NCI-H345 treated with DMSO at 0.1 percent for 48 hours (cell line): ENCODE data around the gene TPPP2.
A peak's percentile ranks its signal among the peaks of the same experiment; 100 is the strongest.
"Not testable (repeated sequence)": the region's sequence is repeated elsewhere in the genome, so short reads cannot be mapped to it uniquely, and the experiment has no call there.

Source experiments
- DNase-seq: peaks from one replicate; lab custom pipeline; 2025; ENCODE audit not compliant: unreplicated experiment; lab: John Stamatoyannopoulos, UW

Gene TPPP2

DNA sequence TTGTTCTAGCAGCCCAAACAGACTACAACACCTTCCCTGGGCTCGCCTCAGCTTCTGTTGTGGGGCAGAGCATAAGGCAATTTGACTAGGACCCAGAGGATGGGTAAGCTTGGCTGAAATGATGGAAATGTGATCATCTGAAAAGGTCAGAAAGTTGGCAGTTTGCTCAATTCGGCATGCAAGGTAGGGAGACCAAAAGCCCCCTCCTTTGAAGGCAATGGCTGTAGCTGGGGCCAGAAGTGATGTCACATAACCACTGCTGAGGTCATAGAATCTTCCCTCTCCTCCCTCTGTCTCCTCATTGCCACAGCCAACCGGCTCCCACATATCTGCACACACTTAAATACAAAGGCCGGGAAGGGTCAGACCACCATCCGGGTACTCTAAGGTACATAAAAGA lies at the start of gene TPPP2:
TSS of gene TPPP2 (plus strand) at position 301 of the 400 bp plus-strand sequence. CDS start 365 bp downstream, outside the sequence.
- no peak for DNase-seq

GRCh38 chr14:20980906-20981305 lies 49.1 kb upstream of the TPPP2 start:
- DNase-seq = no peak

DNA sequence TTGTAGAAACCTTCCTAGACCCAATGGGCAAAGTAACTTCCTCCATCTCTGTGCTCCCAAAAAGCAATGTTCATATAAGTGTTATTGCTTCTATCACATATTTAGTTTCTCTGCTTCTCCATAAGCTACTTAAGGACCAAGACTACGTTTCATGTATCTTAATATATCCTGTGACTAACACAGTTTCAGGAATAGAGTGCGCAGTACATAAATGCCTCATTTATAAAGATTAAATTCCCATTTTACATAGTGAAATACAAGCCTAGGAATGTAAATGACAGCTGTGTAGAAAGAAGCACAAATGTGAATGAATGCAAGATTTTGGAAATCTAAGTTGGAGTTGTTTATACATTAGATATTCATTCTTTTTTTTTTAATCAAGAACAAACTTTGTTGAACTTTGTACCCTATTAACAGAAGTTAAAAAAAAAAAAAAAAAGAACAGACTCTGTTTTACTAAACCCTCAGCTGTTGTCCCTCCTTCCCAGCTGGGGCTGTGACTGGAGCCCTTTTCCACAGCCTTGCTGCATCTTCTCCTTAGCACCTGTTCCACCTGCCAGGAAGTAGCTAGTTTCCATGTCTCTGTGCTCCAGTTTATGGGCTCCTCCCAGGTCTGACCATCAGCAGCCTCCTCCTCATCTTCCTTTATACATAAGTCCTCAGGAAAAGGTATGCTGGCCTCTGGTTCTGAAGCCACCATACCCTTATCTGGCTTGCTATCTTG lies 47.2 kb upstream of the TPPP2 start:
- no peak for DNase-seq

- DNase-seq = not testable (repeated sequence)
These were observed 44.4 kb upstream of the TPPP2 start for GRCh38 chr14:20985650-20986049.

DNA sequence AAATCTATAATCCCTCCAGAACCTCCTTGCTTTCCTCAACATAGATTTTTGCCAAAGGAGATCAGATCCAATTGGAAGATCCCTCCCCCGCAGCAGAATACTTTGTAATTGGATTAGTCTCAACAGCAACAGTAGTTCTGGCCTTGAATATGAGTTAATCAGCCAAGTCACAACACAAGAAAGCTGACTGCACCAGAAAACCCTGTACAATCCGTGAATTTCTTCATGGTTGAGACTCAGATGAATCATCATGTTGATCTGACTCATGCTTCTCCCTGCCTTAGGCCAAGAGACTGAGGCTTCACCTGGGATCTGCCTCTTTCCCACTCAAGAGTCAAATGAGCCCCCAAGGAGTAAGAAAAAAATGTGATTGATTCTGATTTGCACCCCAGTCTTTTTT lies 43.2 kb upstream of the TPPP2 start:
- no peak for DNase-seq

DNA sequence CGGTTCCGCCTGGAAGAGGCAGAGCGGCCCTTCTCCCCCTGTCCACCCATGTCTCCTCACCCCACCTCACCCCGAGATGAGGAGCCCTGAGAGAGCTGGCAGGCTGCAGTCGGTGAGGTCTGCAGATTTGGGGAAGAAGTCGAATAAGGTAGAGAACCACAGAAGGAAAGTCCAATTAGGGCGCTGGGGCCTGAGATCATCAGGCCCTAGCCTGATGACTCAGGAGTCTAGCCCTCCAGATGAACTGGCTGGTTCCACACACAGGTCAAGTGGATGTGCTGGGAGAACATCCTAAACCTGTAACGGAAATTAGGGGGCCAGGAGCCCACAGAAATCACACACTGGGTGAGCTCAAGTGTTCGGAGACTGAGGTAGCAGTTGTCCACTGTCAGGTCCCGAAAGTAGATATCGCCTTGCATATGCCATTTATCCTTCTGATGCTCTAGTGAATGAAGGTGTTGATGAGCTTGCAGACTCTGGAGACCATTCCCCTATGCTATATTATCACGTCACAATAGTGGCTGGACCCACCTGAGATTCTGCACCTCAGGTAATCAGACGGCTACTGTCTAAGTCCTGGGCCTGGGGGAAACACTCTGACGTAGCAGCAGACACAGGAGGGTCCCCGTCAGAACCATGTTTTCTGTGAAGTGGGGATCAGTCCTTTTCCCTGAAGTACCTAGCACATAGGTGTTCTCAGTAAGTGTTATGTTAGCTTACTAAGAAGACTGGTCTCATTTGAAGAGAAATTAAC lies 41.1 kb upstream of the TPPP2 start:
- no peak for DNase-seq

DNA sequence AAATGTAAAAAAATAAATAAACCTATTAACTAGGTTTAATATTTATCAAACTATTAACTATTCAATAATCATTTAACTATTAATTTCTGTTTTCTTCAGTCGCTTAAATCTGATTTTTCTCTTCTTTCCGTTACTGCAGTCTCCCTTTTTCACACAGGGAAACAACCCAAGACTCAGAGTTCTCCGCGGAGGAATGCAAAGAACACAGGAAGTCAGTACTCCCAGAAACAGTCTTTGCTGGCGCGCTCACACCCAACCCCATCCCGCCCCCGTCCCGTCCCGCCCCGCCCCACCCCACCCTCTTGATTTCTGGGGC lies 40.6 kb upstream of the TPPP2 start:
- DNase-seq = no peak

- peak; percentile 52 for DNase-seq
These were observed 40.0 kb upstream of the TPPP2 start, which contains the start of gene METTL17 for GRCh38 chr14:20989787-20990600. METTL17 (plus strand) TSS chr14:20989980; CDS start chr14:20990003, 23 bp downstream.

DNA sequence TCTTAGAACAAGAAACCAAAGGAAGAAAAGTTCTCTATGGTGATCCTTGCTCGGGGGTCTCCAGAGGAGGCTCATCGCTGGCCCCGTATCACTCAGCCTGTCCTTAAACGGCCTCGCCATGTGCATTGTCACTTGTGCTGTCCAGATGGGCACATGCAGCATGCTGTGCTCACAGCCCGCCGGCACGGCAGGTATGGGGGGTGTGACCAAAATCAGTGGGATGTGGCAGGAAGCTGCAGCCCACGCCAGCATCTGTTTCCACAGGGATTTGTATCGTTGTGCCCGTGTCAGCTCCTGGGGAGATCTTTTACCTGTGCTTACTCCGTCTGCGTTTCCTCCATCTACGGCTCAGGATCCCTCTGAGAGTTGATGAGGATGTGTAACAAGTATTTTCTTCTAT lies 33.5 kb upstream of the TPPP2 start:
- DNase-seq = no peak

DNA sequence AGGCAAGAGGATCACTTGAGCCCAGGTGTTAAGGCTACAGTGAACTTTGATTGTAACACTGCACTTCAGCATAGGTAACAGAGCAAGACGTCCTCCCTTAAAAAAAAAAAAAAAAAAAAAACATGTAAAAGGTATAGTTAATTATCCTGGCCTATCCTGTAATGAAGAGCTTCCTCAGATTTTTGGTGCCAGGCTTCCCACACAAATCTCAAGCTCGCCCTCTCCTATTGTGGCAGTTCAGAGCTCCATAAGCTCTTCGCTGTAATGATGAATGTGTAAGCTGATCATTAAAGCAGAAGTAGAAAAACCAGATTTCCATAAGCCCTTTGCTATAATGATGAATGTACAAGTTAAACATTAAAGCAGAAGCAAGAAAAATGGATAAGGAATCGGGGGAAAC lies 32.9 kb upstream of the TPPP2 start:
- DNase-seq = no peak

- no peak for DNase-seq
These were observed 32.5 kb upstream of the TPPP2 start for GRCh38 chr14:20997564-20997963.

DNA sequence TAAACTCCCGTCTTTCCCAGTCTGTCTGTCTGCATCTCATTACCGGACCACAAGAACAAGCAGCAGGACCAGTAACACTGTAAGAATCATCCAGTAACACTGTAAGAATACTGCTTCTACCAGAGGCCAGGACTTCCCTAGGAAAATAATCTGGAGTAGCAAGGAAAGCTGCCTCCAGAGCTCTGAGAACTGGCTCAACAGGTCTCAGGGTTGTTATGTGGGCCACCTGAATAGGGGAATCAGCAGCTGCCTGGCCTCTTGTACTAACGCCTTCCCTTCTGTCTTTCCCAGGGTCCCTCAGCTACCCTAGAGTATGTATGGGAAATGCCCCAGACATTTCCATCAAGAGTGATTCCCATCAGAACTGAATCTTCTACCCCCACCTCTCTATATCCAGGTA lies 31.9 kb upstream of the TPPP2 start:
- DNase-seq = no peak

GRCh38 chr14:20998674-20999366 lies 31.2 kb upstream of the TPPP2 start, which contains the start of gene SLC39A2:
SLC39A2 (plus strand) TSS chr14:20999293; CDS start chr14:20999447, 154 bp downstream.
- no peak for DNase-seq

DNA sequence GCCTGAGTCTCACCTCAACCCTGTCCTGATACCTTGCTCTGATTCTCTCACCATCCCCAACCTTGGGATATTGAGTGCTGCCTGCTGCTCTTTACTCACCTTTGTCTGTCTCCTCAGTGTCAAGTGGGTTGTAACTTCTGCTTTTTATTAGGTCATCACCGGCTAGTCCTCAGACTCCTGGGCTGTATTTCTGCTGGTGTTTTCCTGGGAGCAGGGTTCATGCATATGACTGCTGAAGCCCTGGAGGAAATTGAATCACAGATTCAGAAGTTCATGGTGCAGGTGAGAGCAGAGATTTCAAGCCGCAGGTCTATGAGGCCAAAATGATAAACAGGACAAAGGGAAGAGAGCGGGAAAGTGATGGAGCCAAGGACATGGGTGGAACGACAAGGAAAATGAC lies 30.4 kb upstream of the TPPP2 start:
- DNase-seq = no peak

- no peak for DNase-seq
These were observed 28.8 kb upstream of the TPPP2 start for GRCh38 chr14:21001218-21001617.

DNA sequence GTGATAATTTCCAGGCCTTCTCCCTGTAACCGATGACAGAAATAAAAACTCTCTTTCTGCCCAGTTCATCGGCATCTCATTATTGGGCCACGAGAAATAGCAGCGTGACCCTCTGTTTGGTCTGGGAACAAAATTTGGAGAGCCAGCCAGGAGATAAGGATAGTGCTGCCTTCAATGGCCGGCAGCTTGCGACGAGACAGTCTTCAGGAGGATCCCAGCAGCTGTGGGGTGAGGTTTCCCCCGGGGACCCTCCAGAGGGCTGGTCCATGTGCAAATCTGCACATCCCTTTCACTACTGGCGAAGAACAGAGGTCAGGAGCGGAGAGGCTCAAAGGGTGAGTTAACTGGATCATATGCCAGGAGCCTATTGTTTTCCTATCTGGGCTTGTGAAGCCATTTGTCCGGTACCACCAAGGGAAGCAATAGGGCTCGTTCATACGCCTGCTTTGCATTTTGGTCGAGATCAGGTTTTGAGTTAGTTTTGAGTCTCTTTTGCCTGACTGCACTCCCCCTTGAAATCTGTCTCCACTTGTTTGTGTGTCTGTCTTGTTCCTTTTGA lies 26.1 kb upstream of the TPPP2 start:
- no peak for DNase-seq

- not testable (repeated sequence) for DNase-seq
These were observed 20.3 kb upstream of the TPPP2 start for GRCh38 chr14:21009721-21010120.

- DNase-seq = no peak
These were observed 18.9 kb upstream of the TPPP2 start for GRCh38 chr14:21011136-21011535.

DNA sequence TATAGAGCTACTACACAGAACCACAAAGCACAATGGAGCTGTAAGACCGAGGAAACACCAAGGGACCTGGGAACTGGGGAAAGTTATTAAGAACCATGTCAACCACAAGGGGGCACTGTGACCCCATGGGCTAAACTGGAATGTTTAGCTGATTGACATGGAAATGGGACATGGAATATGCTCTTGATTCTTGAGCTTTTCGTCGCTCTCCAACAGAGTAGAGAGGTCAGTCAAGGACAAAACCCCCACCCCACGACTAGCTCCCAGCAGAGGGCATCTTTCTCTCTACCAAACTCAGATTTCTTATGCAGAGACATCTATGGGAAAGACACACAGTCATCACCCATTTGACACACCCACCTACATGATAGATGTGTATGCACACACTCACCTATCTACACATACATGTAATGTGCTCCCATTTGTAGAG lies 15.2 kb upstream of the TPPP2 start:
- peak; percentile 70 for DNase-seq

GRCh38 chr14:21015312-21015711 lies 14.7 kb upstream of the TPPP2 start:
- DNase-seq = no peak
